GM19025 (cell line): ENCODE data around the gene TRERF1.

Source experiments
- ATAC-seq: cut with Tn5 transposase; IDR thresholded peaks from one replicate; pipeline ENCODE4 v1.9.1; 2021; ENCODE audit warnings: mild to moderate bottlenecking, low read depth, moderate library complexity; ENCODE audit not compliant: unreplicated experiment

TRERF1 gene

DNA sequence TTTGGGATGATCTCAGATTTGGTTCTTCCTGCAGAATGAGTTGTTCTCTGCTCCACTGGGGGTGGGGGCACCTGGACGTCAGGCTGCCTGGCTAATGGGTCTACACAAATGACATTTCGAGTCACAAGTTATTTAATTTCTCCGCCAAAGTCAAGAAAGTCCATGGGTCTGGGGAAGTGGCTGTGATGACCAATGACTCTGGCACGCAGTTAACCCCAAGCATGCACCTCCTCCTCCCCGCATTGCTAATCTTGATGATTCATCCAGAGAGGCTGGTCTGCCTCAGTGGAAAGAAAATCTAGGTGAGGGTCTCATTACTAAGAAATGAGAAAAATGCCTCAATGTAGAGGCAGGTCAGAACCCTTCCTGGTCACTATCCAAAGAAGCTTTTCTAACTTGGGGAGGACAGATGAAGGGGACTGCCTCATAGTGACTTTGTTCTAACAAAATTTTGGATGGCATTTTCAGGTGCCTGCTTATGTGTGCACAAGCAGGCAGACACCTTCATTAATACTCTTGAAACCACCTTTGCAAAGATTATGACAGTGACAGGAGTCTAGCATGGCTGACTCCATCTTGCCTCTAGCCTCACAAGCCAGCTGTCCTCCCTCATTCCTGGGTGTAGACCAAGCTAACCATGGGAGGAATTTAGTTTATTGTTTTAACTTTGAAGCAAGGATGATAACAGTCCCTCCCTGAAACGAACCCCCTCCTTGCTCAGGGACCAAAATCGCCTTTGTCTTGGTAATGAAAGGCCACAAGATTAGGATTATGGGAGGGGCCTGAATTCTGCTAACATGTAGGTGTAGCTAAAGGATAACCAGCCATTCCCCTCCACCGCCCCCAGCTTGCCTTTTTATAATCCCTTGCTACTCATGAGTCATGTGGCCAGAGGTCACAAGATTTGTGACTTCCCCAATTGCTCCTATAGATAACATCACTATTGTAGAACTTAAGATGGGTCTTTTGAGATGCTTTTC is 135.4 kb downstream of the TRERF1 start:
- no peak for ATAC-seq

DNA sequence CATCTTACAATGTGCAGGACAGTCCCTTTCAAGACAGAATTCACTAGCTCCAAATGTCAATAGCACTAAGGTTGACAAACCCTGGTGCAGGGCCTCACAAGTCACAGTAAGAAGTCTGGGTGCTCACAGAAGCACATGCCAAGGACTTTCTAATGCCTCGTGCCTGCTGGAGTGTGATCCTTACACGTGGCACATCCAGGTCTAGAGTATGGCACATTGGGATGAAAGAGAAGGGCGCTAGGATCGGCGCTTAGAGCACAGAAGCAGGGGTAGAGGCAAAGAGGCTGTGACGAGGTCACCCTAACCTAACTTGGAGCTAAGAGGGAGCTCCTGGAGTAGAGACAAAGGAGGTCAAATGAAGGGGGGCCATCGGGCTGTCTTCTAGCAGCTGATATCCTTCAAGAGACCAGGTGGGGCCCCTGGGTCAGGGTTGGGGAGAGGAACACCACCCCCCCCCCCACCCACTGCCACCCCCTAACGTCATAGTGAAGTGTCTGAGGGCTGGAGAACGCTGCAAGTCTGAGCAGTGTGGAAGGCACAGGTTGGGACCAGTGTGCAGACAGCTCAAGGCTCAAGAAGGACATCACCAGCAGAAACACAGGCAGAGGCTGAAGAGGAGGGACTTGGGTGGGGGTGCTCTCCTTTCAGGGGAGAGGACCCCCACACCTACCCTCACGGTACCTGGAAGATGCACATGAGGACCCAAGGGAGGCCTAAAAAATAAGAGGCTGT is 136.3 kb downstream of the TRERF1 start:
- ATAC-seq, result no peak

DNA sequence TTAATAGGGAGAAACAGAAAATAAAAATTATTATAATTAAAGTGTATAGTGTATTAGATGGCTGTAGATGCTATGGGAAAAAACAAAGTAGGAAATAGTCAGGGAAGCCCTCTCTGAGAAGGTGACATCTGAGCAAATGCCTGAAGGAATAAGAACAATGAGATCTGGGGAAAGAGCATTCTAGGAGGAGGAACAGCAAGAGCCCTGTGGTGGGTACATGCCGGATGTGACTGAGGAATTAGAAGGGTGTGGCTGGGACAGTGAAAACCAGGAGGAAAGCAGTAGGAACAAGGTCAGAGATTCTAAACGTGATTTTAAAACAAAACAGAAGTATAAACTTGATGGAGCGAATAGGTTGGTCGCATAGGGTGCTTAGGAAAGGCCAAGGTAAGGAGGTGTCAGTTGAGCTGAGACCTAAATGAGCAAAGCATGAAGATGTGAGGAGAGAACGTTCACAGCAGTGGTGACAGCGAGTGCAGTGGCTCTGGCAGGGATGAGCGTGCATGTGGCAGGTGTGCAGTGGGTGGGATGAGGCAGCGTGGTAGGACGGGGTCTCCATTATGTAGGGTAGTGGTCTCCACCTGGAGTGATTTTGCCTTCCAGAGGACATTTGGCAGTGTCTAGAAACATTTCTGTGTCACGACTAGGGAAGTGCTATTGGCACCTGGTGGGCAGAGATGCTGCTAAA is 137.0 kb downstream of the TRERF1 start:
- no peak for ATAC-seq

DNA sequence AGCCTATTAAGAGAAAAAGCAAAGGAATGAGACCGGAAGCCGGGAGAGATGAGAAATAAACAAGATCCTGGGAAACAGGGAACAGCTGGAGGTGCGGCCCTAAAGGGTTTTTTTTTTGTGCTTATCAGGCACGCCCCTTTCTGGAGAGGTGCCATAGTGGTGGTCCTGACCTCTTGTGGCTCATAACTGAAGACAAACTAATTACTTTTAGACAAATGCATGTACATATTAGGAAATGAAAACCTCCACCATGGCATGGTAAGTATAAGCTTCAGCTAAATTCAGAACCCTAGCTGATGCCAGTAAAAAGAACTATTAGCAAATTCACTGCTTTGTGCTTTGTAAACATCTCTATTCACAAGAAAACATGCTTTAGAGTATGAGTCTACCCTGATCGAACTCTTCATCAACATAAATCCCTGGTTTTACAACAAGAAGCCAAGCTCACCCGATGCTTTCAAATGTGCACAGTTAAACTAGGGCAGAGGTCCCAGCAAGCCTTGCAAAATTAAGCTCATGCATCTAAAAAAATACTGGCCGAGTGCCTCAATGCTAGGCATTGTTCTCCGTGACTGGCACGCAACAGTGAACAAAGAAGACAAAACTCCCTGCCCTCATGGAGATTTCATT is 137.7 kb downstream of the TRERF1 start:
- no peak for ATAC-seq

DNA sequence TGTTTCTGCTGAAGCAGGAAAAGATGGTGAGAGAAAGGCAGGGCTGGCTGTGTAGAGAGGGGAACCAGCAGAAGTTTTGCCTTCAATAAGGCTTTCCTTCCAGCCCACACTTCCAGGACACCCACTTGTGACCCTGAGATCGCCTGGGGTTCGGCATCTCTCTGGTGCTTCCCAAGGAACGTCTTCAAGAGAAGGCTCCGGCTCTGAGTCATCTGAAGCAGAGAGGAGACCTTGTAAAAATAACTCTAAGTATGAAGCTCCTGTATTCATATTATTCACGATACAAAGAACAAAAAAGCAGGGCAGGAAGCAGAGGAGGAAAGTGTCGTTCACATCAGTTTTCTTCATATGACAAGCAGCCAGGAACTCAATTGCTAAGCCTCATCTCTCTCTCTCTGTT is 138.7 kb downstream of the TRERF1 start:
- no peak for ATAC-seq

DNA sequence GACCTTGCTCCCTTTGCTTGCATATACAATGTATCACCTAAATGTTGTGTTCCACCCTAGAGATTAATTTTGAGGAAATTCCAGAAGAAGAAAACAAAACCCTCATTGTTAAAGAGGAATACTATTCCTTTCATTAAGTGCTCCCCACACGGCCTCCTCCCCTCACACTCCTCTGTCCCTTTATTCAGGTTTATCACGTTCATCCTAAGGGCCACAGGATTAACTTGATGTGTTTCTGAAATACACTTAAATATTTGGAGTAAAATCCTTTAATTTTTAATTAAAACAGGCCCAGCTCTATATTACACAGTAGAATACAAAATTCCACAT is 144.6 kb downstream of the TRERF1 start:
- no peak for ATAC-seq

DNA sequence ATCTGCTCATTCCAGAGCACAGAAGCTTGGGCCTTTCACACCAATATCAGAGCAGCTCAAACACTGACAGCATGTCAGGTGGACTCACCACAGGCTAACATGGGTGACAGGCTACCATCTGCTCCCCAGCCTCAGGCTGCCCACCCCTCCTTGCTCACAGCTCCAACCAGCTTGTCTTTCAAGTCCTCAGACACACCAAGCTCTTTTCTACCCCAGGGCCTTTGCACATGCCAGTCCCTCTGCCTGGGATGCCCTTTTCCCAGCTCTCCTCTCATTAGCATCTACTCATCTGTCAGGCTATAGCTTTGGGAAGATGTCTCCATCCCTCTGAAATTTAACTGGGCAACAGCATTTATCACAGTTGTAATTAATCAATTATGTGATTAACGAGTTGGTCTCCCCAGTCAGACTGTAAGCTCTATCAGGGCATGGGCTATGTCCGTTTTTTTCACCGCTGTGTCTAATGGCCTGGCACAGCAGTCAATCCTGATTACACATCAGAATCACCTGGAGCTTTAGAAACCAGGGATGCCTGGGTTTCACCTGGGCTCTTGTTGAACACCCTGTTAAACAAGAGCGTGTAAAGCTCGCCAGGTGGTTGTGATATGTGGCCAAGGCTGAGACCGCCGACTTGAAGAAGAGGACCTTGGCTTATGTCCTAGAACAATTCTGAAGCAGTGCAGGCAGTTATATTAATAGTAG is 145.1 kb downstream of the TRERF1 start:
- ATAC-seq, result no peak

DNA sequence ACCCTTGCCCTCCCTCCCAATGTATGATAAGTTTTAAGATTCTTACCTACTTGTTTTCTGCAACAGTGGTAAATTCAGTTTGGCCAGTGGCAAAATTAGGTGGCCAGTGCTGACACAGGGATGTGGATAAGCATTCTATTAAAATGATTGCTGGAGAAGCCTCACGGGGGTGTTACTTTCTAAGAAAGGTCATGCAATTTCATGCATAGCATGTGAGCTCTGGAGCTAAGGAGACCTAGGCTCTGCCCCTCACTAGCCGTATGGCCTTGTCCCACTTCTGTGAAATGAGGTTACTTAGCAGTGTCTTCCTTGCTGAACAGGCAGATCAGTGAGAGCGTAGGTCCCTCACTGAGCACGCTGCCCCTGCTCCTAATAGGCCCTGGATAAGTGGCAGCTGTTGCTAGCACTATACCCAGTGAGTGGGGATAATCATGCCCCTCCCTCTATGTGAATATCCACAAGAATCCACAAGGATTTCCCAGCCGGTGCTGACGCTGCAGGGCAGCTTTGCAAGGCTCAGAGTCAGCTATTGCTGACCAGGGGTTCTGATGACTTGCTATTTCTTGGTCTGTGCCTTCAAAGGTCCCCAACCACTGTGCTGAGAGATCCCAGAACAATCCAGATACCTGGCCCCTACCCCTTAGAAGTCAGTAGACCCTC is 147.5 kb downstream of the TRERF1 start:
- no peak for ATAC-seq

DNA sequence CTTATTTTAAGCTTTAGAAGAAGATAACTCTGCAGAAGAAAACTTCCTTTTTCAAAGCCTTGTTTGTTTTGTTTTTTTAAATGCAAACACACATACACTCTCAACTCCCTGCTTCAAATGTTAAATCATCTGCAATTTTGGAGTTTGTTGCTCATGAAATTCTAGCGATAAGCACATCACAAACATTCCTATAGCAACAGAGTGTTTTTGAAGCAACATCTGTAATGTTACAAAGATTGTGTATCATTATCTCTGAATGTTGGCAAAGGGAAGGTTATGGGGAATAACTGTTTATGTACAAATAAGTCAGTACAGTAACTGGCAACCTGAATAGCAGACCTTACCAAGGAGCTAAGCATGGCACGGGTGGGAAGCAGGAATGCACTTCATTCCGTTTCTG is 149.3 kb downstream of the TRERF1 start:
- no peak for ATAC-seq

DNA sequence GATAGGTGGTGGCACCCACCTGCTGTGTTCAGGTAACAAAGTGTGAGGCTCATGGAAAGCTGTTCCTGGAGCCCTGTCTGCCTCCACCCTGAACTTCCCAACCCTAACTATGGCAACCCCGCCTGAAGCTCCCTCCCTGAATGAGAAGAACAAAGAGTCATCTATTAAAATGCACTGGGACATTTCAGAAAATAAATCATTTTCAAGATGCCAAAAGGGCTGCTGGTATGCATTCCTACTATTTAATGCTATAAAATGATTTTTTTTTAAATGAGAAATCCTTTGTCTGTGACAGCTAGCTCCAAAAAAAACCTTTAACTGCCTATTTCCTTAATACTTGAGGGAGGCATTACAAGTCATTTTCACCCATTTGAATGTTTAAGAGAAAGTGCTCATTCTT is 149.7 kb downstream of the TRERF1 start:
- ATAC-seq, result no peak

DNA sequence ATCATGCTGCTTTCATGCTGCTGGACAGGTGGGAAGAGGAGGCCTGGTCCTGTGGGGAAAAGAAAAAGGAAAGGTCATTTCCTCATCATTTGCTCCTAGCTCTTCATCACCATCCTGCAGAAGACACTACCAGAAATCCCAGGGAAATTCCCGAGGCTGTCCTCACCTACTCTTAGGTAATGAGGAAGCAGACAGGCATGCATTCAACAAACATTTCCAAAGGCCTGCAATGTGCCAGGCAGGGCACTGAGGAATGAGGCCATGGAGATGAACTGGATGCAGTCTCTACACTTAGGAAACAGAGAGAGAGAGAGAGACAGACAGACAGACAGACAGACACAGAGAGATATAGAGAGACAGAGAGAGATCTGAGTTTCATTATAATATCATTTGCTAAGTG is 151.0 kb downstream of the TRERF1 start:
- no peak for ATAC-seq

DNA sequence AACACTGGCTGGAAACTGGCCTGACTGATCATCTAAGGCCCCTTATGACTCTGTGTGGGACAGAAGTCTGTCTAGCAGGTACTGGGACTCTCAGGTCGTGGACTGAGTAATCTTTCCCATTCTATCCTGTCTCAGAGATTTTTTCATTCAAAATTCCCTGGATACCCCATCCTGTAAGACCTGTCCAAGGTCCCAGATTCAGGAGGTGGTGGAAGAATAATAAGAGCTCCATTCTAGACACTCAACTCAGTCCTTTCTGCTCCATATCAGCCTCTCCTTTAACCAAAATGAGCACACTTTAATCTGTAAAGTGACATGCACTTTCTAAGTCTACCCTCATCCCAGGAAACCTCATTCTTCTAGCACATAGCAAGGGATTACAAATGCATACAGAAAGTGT is 151.5 kb downstream of the TRERF1 start:
- no peak for ATAC-seq

DNA sequence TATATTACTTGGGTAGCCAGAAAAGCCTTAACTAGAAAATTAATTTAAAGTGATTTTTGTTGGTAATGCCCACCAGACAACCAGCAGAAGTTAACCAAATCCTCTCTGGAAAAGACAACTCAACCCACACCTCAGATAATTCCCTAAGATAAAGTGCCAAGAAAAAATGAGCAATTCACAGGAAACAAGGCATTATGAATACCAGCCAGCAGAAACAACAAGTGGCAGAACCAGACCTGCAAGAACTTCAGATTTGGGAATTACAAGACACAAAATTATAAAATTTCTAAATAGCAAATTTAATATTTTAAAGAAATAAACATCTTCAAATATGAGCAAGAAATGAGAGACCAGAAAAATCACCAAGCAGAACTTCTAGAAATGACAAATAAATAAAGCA is 154.1 kb downstream of the TRERF1 start:
- ATAC-seq, result no peak

DNA sequence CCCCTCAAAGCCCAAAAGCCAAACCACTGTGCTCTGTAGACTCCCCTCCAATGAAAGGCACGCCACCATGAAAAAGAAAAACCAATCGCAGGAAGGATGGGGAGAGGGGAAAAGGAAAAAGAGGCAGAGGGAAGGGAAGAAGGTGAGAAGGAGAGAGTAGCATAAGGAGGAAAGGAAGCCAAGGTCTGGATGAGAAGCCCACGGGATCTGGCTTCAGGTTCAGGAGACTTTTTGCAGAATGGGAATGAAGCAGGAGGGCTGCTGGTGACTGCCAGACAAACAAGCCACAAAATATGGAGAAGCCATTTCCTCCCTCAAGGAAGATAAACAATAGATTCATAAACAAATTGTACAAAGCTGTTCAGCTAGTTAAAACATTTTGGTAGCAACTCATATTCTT is 155.1 kb downstream of the TRERF1 start:
- no peak for ATAC-seq

DNA sequence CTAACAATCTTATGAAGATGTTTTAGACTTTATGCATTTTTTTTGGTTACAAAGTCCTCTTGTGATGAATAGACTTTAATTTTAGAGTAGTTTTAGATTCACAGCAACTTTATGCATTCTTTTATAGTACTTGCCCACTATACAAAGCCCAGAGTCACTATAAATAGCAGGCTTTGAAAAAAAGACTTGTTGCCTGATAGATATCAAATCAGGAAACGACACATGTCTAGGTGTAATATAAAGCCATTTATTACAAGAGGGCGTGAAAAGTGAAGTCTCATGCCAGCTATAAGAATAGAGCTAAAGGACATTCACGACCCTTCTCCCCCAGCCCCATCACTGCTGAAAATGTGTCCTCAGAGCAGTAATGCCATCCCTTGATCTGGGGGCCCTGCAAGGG is 156.0 kb downstream of the TRERF1 start:
- no peak for ATAC-seq

DNA sequence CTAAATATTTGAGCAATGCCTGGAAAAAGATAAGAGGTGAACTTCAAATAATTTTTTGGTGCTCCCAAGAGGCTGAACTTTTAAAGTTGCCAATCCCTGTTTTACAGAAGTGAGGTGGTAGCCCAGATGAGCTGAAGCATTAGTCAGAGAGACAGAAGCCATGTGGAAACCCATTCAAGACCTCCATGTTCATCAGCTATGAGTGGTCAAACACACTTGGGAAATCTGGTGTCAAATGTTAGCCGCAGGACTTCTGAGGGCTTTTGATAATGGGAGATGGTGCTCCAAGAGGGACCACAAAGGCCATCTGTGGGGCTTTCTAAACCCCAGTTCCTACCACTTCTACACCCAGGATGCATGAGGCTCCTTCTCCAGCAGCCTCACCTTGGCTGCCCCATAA is 156.5 kb downstream of the TRERF1 start:
- ATAC-seq, result no peak

DNA sequence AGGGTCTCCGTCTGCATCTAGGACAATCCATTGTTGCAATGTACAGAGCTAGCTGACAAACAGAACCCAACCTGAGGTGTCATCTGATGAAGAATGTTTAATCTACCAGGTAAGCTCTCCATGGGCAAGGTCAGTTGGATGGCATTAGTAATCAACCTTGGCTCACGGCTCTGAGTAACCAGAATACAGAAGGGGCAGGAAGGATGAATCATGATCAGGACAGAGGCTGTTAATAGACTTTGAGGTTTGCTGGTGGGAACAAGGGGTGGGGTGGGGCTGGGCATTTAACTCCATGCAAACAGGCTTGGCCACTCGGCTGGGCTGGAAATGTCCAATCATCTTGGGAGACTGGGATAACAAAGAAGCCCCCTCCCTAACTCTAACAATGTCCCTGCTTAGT is 157.0 kb downstream of the TRERF1 start:
- no peak for ATAC-seq

DNA sequence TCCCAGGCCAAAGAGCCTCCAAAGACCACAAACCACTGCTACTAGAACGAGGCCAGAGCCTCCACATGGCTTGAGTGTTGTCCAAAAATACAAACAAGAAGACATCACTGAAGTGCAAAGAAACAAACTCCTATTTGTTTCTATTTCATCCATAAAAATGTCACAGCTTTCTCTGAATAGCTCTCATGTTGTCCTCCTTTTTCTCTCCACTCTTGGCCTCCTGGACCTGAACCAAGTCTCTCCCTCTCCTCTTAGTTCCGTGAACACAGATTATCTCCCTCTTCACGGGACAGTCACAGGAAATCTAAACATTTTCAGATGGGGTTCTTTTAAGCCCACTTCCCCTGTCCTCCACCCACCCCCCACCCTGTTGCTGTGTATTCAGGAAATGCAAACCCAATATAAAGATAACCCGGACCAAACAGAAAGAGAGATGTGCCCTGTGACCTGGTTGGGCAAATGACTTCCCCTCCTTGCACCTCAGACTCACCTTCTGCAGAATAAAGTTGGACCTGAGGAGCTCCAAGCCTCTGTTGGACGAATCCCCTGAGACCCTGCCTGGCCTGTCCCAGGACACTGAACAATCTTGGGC is 158.2 kb downstream of the TRERF1 start:
- ATAC-seq, result no peak

DNA sequence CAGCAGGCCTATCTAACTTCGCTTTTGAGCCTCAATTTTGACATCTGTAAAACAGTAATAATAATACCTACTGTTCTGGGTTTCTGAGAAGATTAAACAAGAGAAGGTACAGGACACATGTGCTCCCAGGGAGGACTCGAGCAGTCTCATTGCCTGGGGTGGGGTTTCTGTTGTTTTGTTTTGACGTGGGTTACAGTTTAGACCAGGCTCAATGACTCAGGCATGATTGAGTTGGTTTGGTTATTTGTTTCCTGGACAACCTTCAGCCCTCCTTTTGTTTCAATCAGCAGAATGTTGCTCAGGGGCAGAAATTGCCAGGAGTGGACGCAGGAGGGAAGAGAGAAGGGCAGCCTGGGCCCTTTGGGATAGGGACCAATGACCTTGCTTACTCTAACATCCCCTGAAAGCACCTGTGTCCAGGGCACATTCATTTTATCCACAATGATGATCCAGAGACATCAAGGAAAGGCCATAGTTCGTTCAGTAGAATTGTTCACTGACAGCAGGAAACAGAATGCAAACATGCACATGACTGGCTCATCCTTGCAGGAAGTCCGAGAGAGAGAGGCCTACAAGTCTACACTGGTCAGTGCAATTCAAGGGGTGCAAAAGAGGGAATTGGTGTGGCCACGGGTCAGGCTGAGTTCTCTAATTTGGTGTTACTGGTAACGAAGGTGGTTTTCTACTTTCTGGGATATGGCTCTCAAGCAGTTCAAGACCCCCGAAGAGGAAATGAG is 159.6 kb downstream of the TRERF1 start:
- ATAC-seq, result no peak
